ENCODE measurements around the gene KRT6B. TPM values are rescaled to one million over a fixed set of nuclear protein-coding genes. Genes with fewer than 3 reads are reported as not detected.

KRT6B gene
- polyA plus RNA-seq, 1 donor (not counting 4 experiments of a cell fraction or from before 2014, with no cell fraction given): 2,016 TPM

DNA sequence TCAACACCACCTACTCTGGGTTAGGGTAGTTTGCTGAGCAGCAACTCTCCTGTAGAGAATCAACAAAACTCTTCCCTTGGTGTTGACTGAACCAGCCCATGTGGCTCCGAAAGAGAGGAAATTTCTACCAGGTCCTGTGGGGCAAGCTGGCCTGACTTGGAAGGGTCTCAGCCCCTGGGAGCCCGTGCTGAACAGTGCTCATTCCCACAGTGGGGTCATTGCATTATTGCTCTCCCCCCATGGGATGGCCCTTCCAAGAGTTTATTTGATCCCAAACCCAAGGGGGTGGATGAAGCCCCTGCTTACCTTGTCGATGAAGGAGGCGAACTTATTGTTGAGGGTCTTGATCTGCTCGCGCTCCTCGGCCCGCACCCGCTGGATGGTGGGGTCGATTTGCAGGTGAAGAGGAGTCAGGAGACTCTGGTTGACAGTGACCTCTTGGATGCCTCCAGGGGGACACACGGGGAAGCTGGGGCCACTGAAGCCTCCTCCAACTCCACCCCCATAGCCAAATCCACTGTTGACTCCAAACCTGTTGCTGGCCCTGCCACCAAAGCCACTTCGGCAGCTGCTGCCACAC is 18.4 kb downstream of the KRT6B start:
- Histone ChIP-seq H4K20me1 (ENCODE audit: control insufficient read depth, extremely low read depth, insufficient read depth, low read length) (no peaks in the 10 kb centered on the region), H3K9me3 (ENCODE audit: control insufficient read depth, low read depth, low read length) (no peaks in the 10 kb centered on the region), H3K4me2 (ENCODE audit: control insufficient read depth, extremely low read depth, insufficient read depth, low read depth, low read length) (no peak overlapping the region), H3K9me1 (ENCODE audit: control insufficient read depth, extremely low read depth, insufficient read depth, low read length) (no peaks in the 10 kb centered on the region), H3K4me3 (ENCODE audit: control insufficient read depth in 2 of 3, extremely low read depth in 1 of 3, insufficient read depth in 2 of 3, low read depth in 1 of 3, low read length in 3 of 3) (no peak overlapping the region), H3K9ac (ENCODE audit: control insufficient read depth, extremely low read depth, insufficient read depth, low read length) (no peak overlapping the region), H3K27me3 (ENCODE audit: control insufficient read depth, extremely low read depth, insufficient read depth, low read length) (no peaks in the 10 kb centered on the region), H3K4me1 (ENCODE audit: control insufficient read depth, extremely low read depth, insufficient read depth, low read length) (peaks cover 46% of the 10 kb centered on the region), H3K27ac (ENCODE audit: control insufficient read depth, insufficient read depth, low read length) (no peak overlapping the region), H2AFZ (ENCODE audit: control insufficient read depth, low read length) (no peak overlapping the region), H3K79me2 (ENCODE audit: control insufficient read depth, insufficient read depth, low read length) (peaks cover 2% of the 10 kb centered on the region), H3K36me3 (ENCODE audit: control insufficient read depth in 2 of 2, extremely low read depth in 1 of 2, insufficient read depth in 2 of 2, low read length in 2 of 2) (peaks cover 0 to 3% of the 10 kb centered on the region in 2 experiments)
- DNase-seq (ENCODE audit: low read depth, low spot score) (no peak), FAIRE-seq (no peak)
- no peak for TF ChIP-seq EZH2 (IDR thresholded peaks at IDR 0.05; ENCODE audit: low read length)
- TF ChIP-seq, protein P1, sequence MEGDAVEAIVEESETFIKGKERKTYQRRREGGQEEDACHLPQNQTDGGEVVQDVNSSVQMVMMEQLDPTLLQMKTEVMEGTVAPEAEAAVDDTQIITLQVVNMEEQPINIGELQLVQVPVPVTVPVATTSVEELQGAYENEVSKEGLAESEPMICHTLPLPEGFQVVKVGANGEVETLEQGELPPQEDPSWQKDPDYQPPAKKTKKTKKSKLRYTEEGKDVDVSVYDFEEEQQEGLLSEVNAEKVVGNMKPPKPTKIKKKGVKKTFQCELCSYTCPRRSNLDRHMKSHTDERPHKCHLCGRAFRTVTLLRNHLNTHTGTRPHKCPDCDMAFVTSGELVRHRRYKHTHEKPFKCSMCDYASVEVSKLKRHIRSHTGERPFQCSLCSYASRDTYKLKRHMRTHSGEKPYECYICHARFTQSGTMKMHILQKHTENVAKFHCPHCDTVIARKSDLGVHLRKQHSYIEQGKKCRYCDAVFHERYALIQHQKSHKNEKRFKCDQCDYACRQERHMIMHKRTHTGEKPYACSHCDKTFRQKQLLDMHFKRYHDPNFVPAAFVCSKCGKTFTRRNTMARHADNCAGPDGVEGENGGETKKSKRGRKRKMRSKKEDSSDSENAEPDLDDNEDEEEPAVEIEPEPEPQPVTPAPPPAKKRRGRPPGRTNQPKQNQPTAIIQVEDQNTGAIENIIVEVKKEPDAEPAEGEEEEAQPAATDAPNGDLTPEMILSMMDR (optimal IDR thresholded peaks at IDR 0.05 in 1 of 3, IDR thresholded peaks at IDR 0.05 in 1 of 3, conservative IDR thresholded peaks at IDR 0.05 in 1 of 3; ENCODE audit: extremely low read depth in 1 of 3, insufficient read depth in 2 of 3, low read length in 3 of 3): no peak
- dilution Hi-C loops (cut with MboI; ENCODE audit: extremely low pct_ligation_motif_present, low sequenced_read_pairs): no loop called here

DNA sequence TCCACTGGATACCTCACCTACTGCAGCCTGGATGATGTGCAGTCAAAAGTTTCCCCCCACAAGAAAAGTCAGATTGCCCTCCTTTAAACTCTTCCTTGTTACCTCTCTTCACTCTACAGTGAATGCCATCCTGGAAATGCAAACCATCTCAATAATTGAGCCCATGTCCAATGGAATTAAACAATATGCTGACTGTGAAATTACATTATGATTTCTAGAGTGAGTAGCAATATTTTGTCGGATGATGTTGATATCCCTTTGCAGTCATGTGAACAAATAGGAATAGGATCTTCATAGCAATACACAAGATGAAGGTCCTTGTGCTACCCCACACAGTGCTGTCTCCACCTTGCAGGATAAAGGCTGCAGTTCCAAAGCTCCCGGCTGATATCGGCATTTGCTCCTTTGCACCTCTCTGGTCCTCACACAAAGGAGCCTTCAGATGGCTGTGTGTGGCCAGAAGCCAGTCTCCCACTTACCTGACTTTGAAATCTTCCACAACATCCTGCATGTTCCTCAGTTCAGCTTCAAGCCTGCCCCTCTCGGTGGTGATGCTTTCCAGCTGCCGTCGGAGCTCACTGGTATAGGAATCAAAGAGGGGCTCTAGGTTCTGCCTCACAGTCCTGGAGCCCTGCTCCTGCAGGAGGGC is 19.3 kb downstream of the KRT6B start:
- DNase-seq (ENCODE audit: low read depth, low spot score) (no peak), FAIRE-seq (peak; percentile 17)
- TF ChIP-seq EZH2 (IDR thresholded peaks at IDR 0.05; ENCODE audit: low read length): no peak
- TF ChIP-seq, protein P1 (optimal IDR thresholded peaks at IDR 0.05 in 1 of 3, IDR thresholded peaks at IDR 0.05 in 1 of 3, conservative IDR thresholded peaks at IDR 0.05 in 1 of 3; ENCODE audit: extremely low read depth in 1 of 3, insufficient read depth in 2 of 3, low read length in 3 of 3): no peak
- Histone ChIP-seq H3K79me2 (ENCODE audit: control insufficient read depth, insufficient read depth, low read length) (peaks cover 2% of the 10 kb centered on the region), H3K4me1 (ENCODE audit: control insufficient read depth, extremely low read depth, insufficient read depth, low read length) (peaks cover 38% of the 10 kb centered on the region), H3K9me1 (ENCODE audit: control insufficient read depth, extremely low read depth, insufficient read depth, low read length) (no peaks in the 10 kb centered on the region), H2AFZ (ENCODE audit: control insufficient read depth, low read length) (no peak overlapping the region), H3K9me3 (ENCODE audit: control insufficient read depth, low read depth, low read length) (no peaks in the 10 kb centered on the region), H3K36me3 (ENCODE audit: control insufficient read depth in 2 of 2, extremely low read depth in 1 of 2, insufficient read depth in 2 of 2, low read length in 2 of 2) (peaks cover 0 to 3% of the 10 kb centered on the region in 2 experiments), H3K27ac (ENCODE audit: control insufficient read depth, insufficient read depth, low read length) (no peak overlapping the region), H3K4me3 (ENCODE audit: control insufficient read depth in 2 of 3, extremely low read depth in 1 of 3, insufficient read depth in 2 of 3, low read depth in 1 of 3, low read length in 3 of 3) (no peak overlapping the region), H3K4me2 (ENCODE audit: control insufficient read depth, extremely low read depth, insufficient read depth, low read depth, low read length) (no peak overlapping the region), H4K20me1 (ENCODE audit: control insufficient read depth, extremely low read depth, insufficient read depth, low read length) (no peaks in the 10 kb centered on the region), H3K9ac (ENCODE audit: control insufficient read depth, extremely low read depth, insufficient read depth, low read length) (no peak overlapping the region), H3K27me3 (ENCODE audit: control insufficient read depth, extremely low read depth, insufficient read depth, low read length) (no peaks in the 10 kb centered on the region)
- dilution Hi-C loops (cut with MboI; ENCODE audit: extremely low pct_ligation_motif_present, low sequenced_read_pairs): no loop called here

All from keratinocyte (primary cell).